ENCODE measurements around the gene ATXN1.

DNA sequence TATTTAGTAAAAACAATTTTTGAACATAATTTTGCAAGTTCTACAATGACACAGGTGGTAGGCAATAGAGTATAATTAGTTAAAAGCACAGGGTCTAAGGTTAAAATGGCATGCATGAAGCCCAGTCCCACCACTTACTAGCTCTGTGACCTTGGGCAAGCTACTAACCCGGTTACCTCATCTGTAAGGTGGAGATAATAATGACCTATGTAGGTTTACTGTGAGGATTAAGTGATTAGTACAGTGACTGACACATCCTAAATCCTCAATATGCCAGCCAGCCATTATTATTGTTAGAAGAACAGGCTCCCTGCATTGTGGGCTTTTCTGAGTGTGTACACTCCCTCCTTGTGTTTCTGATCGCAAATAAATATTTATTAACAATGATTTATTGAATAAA, 26.2 kb downstream of the ATXN1 start:
- TF ChIP-seq CTCF (optimal IDR thresholded peaks at IDR 0.05 in 1 of 3, IDR thresholded peaks at IDR 0.05 in 1 of 3, conservative IDR thresholded peaks at IDR 0.05 in 1 of 3; ENCODE audit: extremely low read depth in 1 of 3, insufficient read depth in 2 of 3, low read length in 3 of 3) (no peak), EZH2 (IDR thresholded peaks at IDR 0.05; ENCODE audit: low read length) (no peak)

All from keratinocyte (primary cell).